ENCODE measurements around the gene SFTA2.

DNA sequence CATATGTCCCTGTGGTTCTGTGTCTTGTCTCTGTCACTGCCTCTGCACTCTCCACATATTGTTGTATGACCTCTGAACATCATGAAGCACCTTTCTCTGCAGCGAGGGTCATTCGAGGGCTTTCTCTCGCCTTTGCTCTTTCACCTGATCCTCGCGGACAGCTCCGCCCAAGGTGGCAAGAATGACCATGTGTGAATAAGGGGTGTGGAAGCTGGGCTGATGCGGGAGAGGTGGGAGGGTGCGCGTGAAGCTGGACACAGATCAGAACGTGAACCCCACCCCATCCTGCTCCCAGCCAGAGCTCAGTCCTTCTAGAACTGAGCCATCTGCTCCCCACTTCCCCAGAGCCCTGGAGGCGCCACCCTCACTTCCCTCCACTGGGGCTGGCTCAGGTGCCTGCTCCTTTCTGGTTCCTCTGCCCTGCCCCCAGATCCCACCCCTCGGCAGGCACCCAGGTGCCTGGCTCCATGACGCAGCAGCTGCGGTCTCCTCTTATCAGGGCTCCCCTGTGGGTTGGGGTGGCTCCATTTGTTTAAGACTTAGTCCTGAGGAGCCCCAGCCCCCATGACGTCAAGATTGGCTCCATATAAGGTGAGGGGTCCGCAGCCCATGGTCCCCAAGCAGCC is 8.5 kb upstream of the SFTA2 start, which contains the start of gene MUCL3:
- no peak for TF ChIP-seq POLR2AphosphoS5 (IDR thresholded peaks at IDR 0.05)
- TF ChIP-seq, protein P1, sequence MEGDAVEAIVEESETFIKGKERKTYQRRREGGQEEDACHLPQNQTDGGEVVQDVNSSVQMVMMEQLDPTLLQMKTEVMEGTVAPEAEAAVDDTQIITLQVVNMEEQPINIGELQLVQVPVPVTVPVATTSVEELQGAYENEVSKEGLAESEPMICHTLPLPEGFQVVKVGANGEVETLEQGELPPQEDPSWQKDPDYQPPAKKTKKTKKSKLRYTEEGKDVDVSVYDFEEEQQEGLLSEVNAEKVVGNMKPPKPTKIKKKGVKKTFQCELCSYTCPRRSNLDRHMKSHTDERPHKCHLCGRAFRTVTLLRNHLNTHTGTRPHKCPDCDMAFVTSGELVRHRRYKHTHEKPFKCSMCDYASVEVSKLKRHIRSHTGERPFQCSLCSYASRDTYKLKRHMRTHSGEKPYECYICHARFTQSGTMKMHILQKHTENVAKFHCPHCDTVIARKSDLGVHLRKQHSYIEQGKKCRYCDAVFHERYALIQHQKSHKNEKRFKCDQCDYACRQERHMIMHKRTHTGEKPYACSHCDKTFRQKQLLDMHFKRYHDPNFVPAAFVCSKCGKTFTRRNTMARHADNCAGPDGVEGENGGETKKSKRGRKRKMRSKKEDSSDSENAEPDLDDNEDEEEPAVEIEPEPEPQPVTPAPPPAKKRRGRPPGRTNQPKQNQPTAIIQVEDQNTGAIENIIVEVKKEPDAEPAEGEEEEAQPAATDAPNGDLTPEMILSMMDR (IDR thresholded peaks at IDR 0.05): no peak

Data from sigmoid colon (tissue), 4 donors.